Pancreas (tissue), 10 donors: Measurements from ENCODE around the gene CLASP1. TPM values are rescaled to one million over a fixed set of nuclear protein-coding genes. Genes with fewer than 3 reads are reported as not detected.
"Not testable (repeated sequence)": the region's sequence is repeated elsewhere in the genome, so short reads cannot be mapped to it uniquely, and the experiment has no call there.

Source experiments
- ATAC-seq, 4 donors: fragments of 200-7000 bp; cut with Tn5 transposase; one replicate each; pipeline versions ENCODE4 v1.8.0 to v1.9.1; 2020; ENCODE audit warnings: mild to moderate bottlenecking in 4 of 4, moderate library complexity in 4 of 4
- DNase-seq, 6 donors: peaks; one replicate each; pipeline ENCODE4 v3.0.0-alpha.2; 2020
- FAIRE-seq: peaks from 2 replicates; lab custom pipeline; 2012; peaks lifted over from hg19 to GRCh38; lab: Jason Lieb, UNC
- H3K27ac ChIP-seq, 4 donors: fragments of 200-600 bp; sonication (generic); 1 replicate in 3 of 4; 2 replicates in 1 of 4; pipeline versions ENCODE4 v1.5.0 to v1.8.0; 2020
- H3K27me3 ChIP-seq, 4 donors: fragments of 200-600 bp; one replicate each; pipeline ENCODE4 v1.8.0; 2021
- H3K36me3 ChIP-seq, 3 donors: fragments of 200-600 bp; sonication (generic) in 1 of 3; one replicate each; pipeline versions ENCODE4 v1.5.0 to v1.8.0; 2020 to 2021
- H3K4me1 ChIP-seq, 3 donors: fragments of 200-600 bp; one replicate each; pipeline ENCODE4 v1.8.0; 2021
- H3K4me3 ChIP-seq, 4 donors: fragments of 200-600 bp; sonication (generic) in 2 of 4; one replicate each; pipeline versions ENCODE4 v1.5.0 to v1.8.0; 2020 to 2021
- H3K9me3 ChIP-seq, 4 donors: fragments of 200-600 bp; one replicate each; pipeline ENCODE4 v1.8.0; 2021
- WGBS, 2 donors: extraction: QIAGEN DNeasy Blood & Tissue Kit; methylation state at CpG; one replicate each; pipeline ENCODE4 v1.1.7; 2013; 5-methylcytosine and 5-hydroxymethylcytosine counted together
- intact Hi-C, 3 donors: fragments of 100-400 bp; cut with DNase I; formaldehyde crosslinking; loops; one replicate each; pipeline versions ENCODE4 v1.11.1 to v1.14.2; 2022
- polyA plus RNA-seq, 2 donors: library from polyadenylated mRNA; stranded (reverse); fragments of 200-250 nt; gene quantifications; one replicate each; pipeline ENCODE4 v1.2.3, GENCODE V29; 2013
- total RNA-seq, 6 donors: library from RNA; stranded (reverse); fragmentation: NEBNext Ultra II Directional in 4 of 6; extraction: Animal tissue kit (Norgen Biotek cat#: 25700) in 4 of 6; gene quantifications; one replicate each; pipeline versions ENCODE4 v1.2.1 to v1.2.4, GENCODE V29; 2021 to 2023
- TF ChIP-seq, protein P1 (sequence below), 4 donors: fragments of 200-600 bp; sonication (generic) in 3 of 4; IDR thresholded peaks; one replicate each; pipeline versions ENCODE4 v1.5.0 to v1.8.0; 2021; ENCODE audit warnings: antibody characterized with exemption in 4 of 4
- donor health status: healthy with polysubstance abuse.
- donor health status: DM: no; HTN: no; CAD: no; lungs with moderate emphysema.
- donor health status: DM: no; HTN: no; CAD: no.
- donor health status: control.
- donor health status: control.
- donor health status: Bipolar disorder and iron deficiency.
- donor health status: DM: yes; HTN: yes; CAD: no.
- donor health status: DM: no; HTN: no; CAD: no.
- donor health status: DM: no; HTN: no; CAD: no.
- donor health status: DM: yes; HTN: yes; CAD: no.

The CLASP1 gene
- total and polyA plus RNA-seq, 8 donors = 8.9 to 34.5 (median 21.3) TPM

DNA sequence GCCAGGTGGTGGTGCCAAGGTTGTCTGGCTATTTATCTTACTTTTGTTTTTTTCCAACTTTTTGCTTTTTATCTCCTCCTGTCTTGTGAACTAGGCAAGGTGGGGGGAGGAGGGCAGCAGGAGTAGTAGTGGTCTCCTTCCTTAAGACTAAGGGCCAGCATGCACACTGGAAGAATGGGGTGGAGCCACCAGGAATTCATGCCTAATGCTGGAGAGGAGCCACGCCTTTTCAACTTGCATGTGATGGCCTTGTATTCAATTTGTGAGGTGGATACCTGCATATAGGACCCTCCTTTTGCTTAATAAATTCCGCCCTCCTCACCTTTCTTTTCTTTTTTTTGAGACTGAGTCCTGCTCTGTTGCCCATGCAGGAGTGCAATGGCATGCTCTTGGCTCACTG, 37.6 kb upstream of the CLASP1 start:
- FAIRE-seq (no peak), ATAC-seq (no peak), DNase-seq (no peak)
- H3K27ac ChIP-seq = no peak overlapping the region
- H3K4me1 ChIP-seq = peaks cover 0 to 5% (median 0%) of the 10 kb centered on the region in 3 donors
- TF ChIP-seq, protein P1, sequence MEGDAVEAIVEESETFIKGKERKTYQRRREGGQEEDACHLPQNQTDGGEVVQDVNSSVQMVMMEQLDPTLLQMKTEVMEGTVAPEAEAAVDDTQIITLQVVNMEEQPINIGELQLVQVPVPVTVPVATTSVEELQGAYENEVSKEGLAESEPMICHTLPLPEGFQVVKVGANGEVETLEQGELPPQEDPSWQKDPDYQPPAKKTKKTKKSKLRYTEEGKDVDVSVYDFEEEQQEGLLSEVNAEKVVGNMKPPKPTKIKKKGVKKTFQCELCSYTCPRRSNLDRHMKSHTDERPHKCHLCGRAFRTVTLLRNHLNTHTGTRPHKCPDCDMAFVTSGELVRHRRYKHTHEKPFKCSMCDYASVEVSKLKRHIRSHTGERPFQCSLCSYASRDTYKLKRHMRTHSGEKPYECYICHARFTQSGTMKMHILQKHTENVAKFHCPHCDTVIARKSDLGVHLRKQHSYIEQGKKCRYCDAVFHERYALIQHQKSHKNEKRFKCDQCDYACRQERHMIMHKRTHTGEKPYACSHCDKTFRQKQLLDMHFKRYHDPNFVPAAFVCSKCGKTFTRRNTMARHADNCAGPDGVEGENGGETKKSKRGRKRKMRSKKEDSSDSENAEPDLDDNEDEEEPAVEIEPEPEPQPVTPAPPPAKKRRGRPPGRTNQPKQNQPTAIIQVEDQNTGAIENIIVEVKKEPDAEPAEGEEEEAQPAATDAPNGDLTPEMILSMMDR (IDR thresholded peaks at IDR 0.05) = no peak
- no peaks in the 10 kb centered on the region for H3K27me3 ChIP-seq
- no peaks in the 10 kb centered on the region for H3K9me3 ChIP-seq
- WGBS, 2 donors = 89 to 91% methylated on average over 2 of the region's 2 CpGs
- no peak overlapping the region for H3K4me3 ChIP-seq
- no peaks in the 10 kb centered on the region for H3K36me3 ChIP-seq
- intact Hi-C loops = no loop called here

DNA sequence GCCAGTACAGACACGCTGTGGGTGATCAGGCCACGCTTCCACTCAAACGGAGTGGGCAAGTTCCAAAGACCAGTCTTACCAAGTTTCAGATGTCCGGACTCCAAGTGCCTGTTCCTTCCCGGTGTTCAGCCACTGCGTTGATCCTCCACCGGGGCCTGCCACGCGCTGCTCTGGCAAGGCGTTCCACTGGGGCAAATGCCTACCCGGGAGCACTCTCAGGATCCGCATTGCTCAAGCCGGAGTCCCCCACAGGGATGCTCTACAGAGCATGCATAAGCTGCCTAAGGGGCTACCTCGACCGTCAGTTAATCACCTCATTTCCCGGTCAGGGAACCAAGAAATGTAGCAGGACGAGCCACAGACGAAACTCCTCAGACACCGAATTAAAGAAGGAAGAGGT, 37.0 kb upstream of the CLASP1 start:
- WGBS, 2 donors = 87 to 88% methylated on average over 19 of the region's 19 CpGs
- Histone ChIP-seq H3K9me3 (no peaks in the 10 kb centered on the region), H3K36me3 (no peaks in the 10 kb centered on the region), H3K4me3 (no peak overlapping the region), H3K27ac (no peak overlapping the region), H3K27me3 (no peaks in the 10 kb centered on the region), H3K4me1 (peaks cover 0 to 5% (median 0%) of the 10 kb centered on the region in 3 donors)
- intact Hi-C loops = no loop called here
- no peak for FAIRE-seq
- TF ChIP-seq, protein P1 (IDR thresholded peaks at IDR 0.05) = no peak
- DNase-seq = no peak
- ATAC-seq = no peak

DNA sequence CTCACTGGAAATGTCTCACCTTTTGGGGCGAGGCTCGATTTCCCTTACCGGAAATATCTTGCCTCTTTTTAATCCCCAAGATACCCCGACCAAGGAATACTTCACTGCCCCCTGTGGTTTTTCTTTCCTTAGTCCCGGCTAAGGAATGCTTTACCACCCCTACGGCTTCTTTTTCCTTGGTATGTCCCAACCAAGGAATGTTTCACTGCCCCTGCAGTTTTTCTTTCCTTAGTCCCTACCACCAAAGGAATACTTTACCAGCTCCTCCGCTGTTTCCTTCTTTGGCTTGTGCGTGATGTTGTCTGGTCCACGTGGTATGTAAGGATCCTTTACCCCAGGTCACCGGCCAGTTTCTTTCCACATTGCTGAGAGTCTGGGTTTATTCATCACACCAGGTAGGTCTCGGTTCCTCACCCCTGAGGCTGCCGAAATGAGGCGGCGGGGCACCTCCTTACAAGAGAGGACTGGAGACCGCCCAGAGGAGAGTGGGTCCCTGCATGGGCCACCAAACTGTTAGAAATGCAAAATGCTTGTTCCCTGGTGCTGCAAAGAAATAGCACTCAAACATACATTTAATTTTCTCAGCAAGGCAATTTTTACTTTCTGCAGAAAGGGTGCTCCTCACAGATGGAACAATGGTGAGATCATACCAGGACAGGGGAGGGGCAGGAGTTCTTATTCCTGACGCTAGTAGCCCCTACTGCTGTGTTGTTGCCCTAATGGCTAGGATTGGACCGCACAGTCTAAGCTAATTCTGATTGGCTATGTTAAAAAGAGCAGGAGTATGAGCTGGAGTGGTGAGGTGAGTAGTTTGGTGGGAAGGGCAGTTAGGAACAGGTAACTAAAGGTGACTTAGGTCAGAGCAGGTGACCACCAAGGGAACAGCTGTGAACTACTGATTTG, 33.4 kb upstream of the CLASP1 start:
- intact Hi-C loops = no loop called here
- Histone ChIP-seq H3K9me3 (no peaks in the 10 kb centered on the region), H3K36me3 (no peaks in the 10 kb centered on the region), H3K27ac (no peak overlapping the region), H3K4me3 (no peak overlapping the region), H3K4me1 (no peaks in the 10 kb centered on the region), H3K27me3 (no peaks in the 10 kb centered on the region)
- DNase-seq (no peak), FAIRE-seq (no peak), ATAC-seq (no peak)
- 87 to 88% methylated on average over 17 of the region's 17 CpGs for WGBS, 2 donors
- TF ChIP-seq, protein P1 (IDR thresholded peaks at IDR 0.05) = no peak

- H3K27ac ChIP-seq = no peak overlapping the region
- H3K4me1 ChIP-seq = no peaks in the 10 kb centered on the region
- H3K36me3 ChIP-seq = no peaks in the 10 kb centered on the region
- intact Hi-C loops = no loop called here
- FAIRE-seq (no peak), DNase-seq (no peak), ATAC-seq (no peak)
- H3K4me3 ChIP-seq = no peak overlapping the region
- TF ChIP-seq, protein P1 (IDR thresholded peaks at IDR 0.05) = no peak
- no peaks in the 10 kb centered on the region for H3K27me3 ChIP-seq
- no peaks in the 10 kb centered on the region for H3K9me3 ChIP-seq
Measured at GRCh38 chr2:121677855-121678254, 28.6 kb upstream of the CLASP1 start.

GRCh38 chr2:121671621-121672020, 22.4 kb upstream of the CLASP1 start:
- H3K4me1 ChIP-seq, H3K4me3 ChIP-seq, H3K36me3 ChIP-seq, ATAC-seq, DNase-seq, intact Hi-C loops, H3K9me3 ChIP-seq, H3K27me3 ChIP-seq, FAIRE-seq, H3K27ac ChIP-seq: not testable (repeated sequence)
- 94 to 100% methylated on average over 1 of the region's 1 CpG for WGBS, 2 donors
